Measurements from ENCODE around the gene APC. TPM values are rescaled to one million over a fixed set of nuclear protein-coding genes. Genes with fewer than 3 reads are reported as not detected.
"Not testable (repeated sequence)": the region's sequence is repeated elsewhere in the genome, so short reads cannot be mapped to it uniquely, and the experiment has no call there.

The APC gene
- total RNA-seq, 1 donor from 2014 or later, result 53.9 TPM

- no peak for FAIRE-seq
- Mint-ChIP-seq H3K36me3 (ENCODE audit: low read depth, unreplicated experiment) (no peaks in the 10 kb centered on the region), H3K27ac (ENCODE audit: unreplicated experiment) (no peak overlapping the region), H3K27me3 (ENCODE audit: low read depth, unreplicated experiment) (no peaks in the 10 kb centered on the region), H3K4me3 (ENCODE audit: unreplicated experiment) (no peak overlapping the region), H3K4me1 (ENCODE audit: low read depth, unreplicated experiment) (peaks cover 7% of the 10 kb centered on the region), H3K9me3 (ENCODE audit: unreplicated experiment) (no peaks in the 10 kb centered on the region)
- Histone ChIP-seq H3K27ac (ENCODE audit: low read depth, low read length) (no peak overlapping the region), H3K9ac (ENCODE audit: low read length) (no peak overlapping the region), H3K4me2 (ENCODE audit: low read length) (no peak overlapping the region), H3K27me3 (ENCODE audit: insufficient read depth, low read length) (no peaks in the 10 kb centered on the region), H3K36me3 (ENCODE audit: insufficient read depth, low read length) (no peaks in the 10 kb centered on the region), H3K4me3 (ENCODE audit: insufficient read depth, low read depth, low read length) (no peak overlapping the region), H3K9me3 (ENCODE audit: insufficient read depth, low read depth, low read length) (no peaks in the 10 kb centered on the region), H3K79me2 (ENCODE audit: insufficient read depth, low read length) (peaks cover 87% of the 10 kb centered on the region), H3K4me1 (ENCODE audit: insufficient read depth, low read length) (peaks cover 10% of the 10 kb centered on the region), H2AFZ (ENCODE audit: low read depth, low read length) (no peak overlapping the region), H4K20me1 (ENCODE audit: insufficient read depth, low read length) (peaks cover 40% of the 10 kb centered on the region)
- TF ChIP-seq EZH2 (IDR thresholded peaks at IDR 0.05; ENCODE audit: insufficient read depth, low read length), result no peak
- TF ChIP-seq CTCF (IDR thresholded peaks at IDR 0.05; ENCODE audit: insufficient read depth, low read depth, low read length), result no peak
- no peak for DNase-seq (ENCODE audit: low read depth)
Observed at GRCh38 chr5:112711436-112711835, 26.2 kb upstream of the APC start.

GRCh38 chr5:112713206-112713605, 24.5 kb upstream of the APC start:
- no peak for TF ChIP-seq EZH2 (IDR thresholded peaks at IDR 0.05; ENCODE audit: insufficient read depth, low read length)
- TF ChIP-seq CTCF (IDR thresholded peaks at IDR 0.05; ENCODE audit: insufficient read depth, low read depth, low read length), result no peak
- H3K4me3 Mint-ChIP-seq (ENCODE audit: unreplicated experiment), result no peak overlapping the region
- Histone ChIP-seq H3K9ac (ENCODE audit: low read length) (no peak overlapping the region), H3K27me3 (ENCODE audit: insufficient read depth, low read length) (no peaks in the 10 kb centered on the region), H3K27ac (ENCODE audit: low read depth, low read length) (no peak overlapping the region), H3K36me3 (ENCODE audit: insufficient read depth, low read length) (no peaks in the 10 kb centered on the region), H3K79me2 (ENCODE audit: insufficient read depth, low read length) (peaks cover 91% of the 10 kb centered on the region), H4K20me1 (ENCODE audit: insufficient read depth, low read length) (peaks cover 50% of the 10 kb centered on the region), H3K4me1 (ENCODE audit: insufficient read depth, low read length) (peaks cover 6% of the 10 kb centered on the region), H3K4me2 (ENCODE audit: low read length) (no peak overlapping the region), H3K4me3 (ENCODE audit: insufficient read depth, low read depth, low read length) (no peak overlapping the region), H3K9me3 (ENCODE audit: insufficient read depth, low read depth, low read length) (no peaks in the 10 kb centered on the region), H2AFZ (ENCODE audit: low read depth, low read length) (no peak overlapping the region)
- H3K27me3 Mint-ChIP-seq (ENCODE audit: low read depth, unreplicated experiment), result no peaks in the 10 kb centered on the region
- no peak for DNase-seq (ENCODE audit: low read depth)
- H3K9me3 Mint-ChIP-seq (ENCODE audit: unreplicated experiment), result no peaks in the 10 kb centered on the region
- no peak for FAIRE-seq
- H3K27ac Mint-ChIP-seq (ENCODE audit: unreplicated experiment), result no peak overlapping the region
- H3K4me1 Mint-ChIP-seq (ENCODE audit: low read depth, unreplicated experiment), result peaks cover 9% of the 10 kb centered on the region
- no peaks in the 10 kb centered on the region for H3K36me3 Mint-ChIP-seq (ENCODE audit: low read depth, unreplicated experiment)

GRCh38 chr5:112716895-112717294, 20.8 kb upstream of the APC start:
- peaks cover 54% of the 10 kb centered on the region for H4K20me1 ChIP-seq (ENCODE audit: insufficient read depth, low read length)
- H3K79me2 ChIP-seq (ENCODE audit: insufficient read depth, low read length), result peaks cover 84% of the 10 kb centered on the region
- not testable (repeated sequence) for H2AFZ ChIP-seq (ENCODE audit: low read depth, low read length); H3K27ac Mint-ChIP-seq (ENCODE audit: unreplicated experiment); H3K36me3 Mint-ChIP-seq (ENCODE audit: low read depth, unreplicated experiment); H3K9ac ChIP-seq (ENCODE audit: low read length); H3K36me3 ChIP-seq (ENCODE audit: insufficient read depth, low read length); H3K27ac ChIP-seq (ENCODE audit: low read depth, low read length); H3K4me3 ChIP-seq (ENCODE audit: insufficient read depth, low read depth, low read length); FAIRE-seq; H3K27me3 ChIP-seq (ENCODE audit: insufficient read depth, low read length); H3K9me3 ChIP-seq (ENCODE audit: insufficient read depth, low read depth, low read length); H3K9me3 Mint-ChIP-seq (ENCODE audit: unreplicated experiment); DNase-seq (ENCODE audit: low read depth); H3K4me1 ChIP-seq (ENCODE audit: insufficient read depth, low read length); H3K27me3 Mint-ChIP-seq (ENCODE audit: low read depth, unreplicated experiment); H3K4me2 ChIP-seq (ENCODE audit: low read length); H3K4me3 Mint-ChIP-seq (ENCODE audit: unreplicated experiment); H3K4me1 Mint-ChIP-seq (ENCODE audit: low read depth, unreplicated experiment)

Data from astrocyte (in vitro differentiated cells and primary cell).